Brain microvascular endothelial cell (primary cell): ENCODE measurements around the gene FOCAD.

Experiments used
- DNase-seq: peaks from one replicate; pipeline ENCODE4 v3.0.0-alpha.2; 2020
- H3K27ac ChIP-seq: fragments of 250-450 bp; sonication (Bioruptor Pico); 2 replicates; pipeline ENCODE4 v1.5.1; 2020; ENCODE audit warnings: mild to moderate bottlenecking, moderate library complexity
- H3K27me3 ChIP-seq: fragments of 250-450 bp; sonication (Bioruptor Pico); replicated peaks from 2 replicates; pipeline ENCODE4 v1.5.1; 2020; ENCODE audit warnings: mild to moderate bottlenecking
- H3K36me3 ChIP-seq: fragments of 250-450 bp; sonication (Bioruptor Pico); replicated peaks from 2 replicates; pipeline ENCODE4 v1.5.1; 2020; ENCODE audit warnings: mild to moderate bottlenecking
- H3K4me3 ChIP-seq: 2 replicates; pipeline ENCODE4 v1.5.1; 2011; ENCODE audit warnings: low read depth, mild to moderate bottlenecking, control low read depth, low read length, moderate library complexity
- in situ Hi-C: cut with HindIII; loops from 2 replicates; pipeline ENCODE4 v1.10.0; 2017; ENCODE audit warnings: low sequenced_read_pairs, low pct_ligation_motif_present
- TF ChIP-seq, protein P1 (sequence below): IDR thresholded peaks from 2 replicates; pipeline ENCODE4 v1.5.1; 2011; ENCODE audit warnings: low read depth, mild to moderate bottlenecking, moderate library complexity, low read length, control low read depth, inconsistent platforms; ENCODE audit errors: missing control alignments

FOCAD gene

DNA sequence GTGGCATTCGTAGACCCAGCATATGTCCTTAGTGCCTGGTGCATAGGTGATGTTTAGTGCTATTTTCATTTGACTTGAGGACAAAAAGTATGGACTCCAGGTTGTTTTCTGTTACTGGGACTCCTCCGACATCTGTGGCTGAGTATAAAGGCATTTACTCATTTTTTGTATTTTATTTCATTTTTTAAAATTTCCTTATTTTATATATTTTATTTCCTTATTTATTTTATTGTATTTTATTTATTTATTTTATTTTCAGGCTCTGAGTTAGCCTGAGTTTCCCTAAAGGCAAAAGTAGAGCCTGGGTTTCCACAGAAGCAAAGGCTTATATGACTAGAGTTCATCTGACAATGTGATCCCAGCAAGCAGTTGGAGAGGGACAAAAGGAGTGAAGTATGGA lies 91.6 kb downstream of the FOCAD start:
- Histone ChIP-seq H3K27ac (no peak overlapping the region), H3K27me3 (no peaks in the 10 kb centered on the region), H3K36me3 (peaks cover 5% of the 10 kb centered on the region), H3K4me3 (no peak overlapping the region)
- no peak for DNase-seq
- in situ Hi-C loops: no loop called here
- TF ChIP-seq, protein P1, sequence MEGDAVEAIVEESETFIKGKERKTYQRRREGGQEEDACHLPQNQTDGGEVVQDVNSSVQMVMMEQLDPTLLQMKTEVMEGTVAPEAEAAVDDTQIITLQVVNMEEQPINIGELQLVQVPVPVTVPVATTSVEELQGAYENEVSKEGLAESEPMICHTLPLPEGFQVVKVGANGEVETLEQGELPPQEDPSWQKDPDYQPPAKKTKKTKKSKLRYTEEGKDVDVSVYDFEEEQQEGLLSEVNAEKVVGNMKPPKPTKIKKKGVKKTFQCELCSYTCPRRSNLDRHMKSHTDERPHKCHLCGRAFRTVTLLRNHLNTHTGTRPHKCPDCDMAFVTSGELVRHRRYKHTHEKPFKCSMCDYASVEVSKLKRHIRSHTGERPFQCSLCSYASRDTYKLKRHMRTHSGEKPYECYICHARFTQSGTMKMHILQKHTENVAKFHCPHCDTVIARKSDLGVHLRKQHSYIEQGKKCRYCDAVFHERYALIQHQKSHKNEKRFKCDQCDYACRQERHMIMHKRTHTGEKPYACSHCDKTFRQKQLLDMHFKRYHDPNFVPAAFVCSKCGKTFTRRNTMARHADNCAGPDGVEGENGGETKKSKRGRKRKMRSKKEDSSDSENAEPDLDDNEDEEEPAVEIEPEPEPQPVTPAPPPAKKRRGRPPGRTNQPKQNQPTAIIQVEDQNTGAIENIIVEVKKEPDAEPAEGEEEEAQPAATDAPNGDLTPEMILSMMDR: no peak

- in situ Hi-C loops: no loop called here
- Histone ChIP-seq H3K27me3 (no peaks in the 10 kb centered on the region), H3K36me3 (no peaks in the 10 kb centered on the region), H3K27ac (no peak overlapping the region), H3K4me3 (no peak overlapping the region)
- DNase-seq: no peak
- TF ChIP-seq, protein P1: no peak
Observed at GRCh38 chr9:20781092-20781491, 97.0 kb downstream of the FOCAD start.

- DNase-seq: no peak
- no peak overlapping the region for H3K27ac ChIP-seq
- H3K36me3 ChIP-seq: no peaks in the 10 kb centered on the region
- no peaks in the 10 kb centered on the region for H3K27me3 ChIP-seq
- in situ Hi-C loops: no loop called here
- H3K4me3 ChIP-seq: no peak overlapping the region
- TF ChIP-seq, protein P1: no peak
Observed at GRCh38 chr9:20782289-20782688, 98.2 kb downstream of the FOCAD start.

- in situ Hi-C loops: no loop called here
- H3K27me3 ChIP-seq: no peaks in the 10 kb centered on the region
- no peak overlapping the region for H3K27ac ChIP-seq
- H3K4me3 ChIP-seq: no peak overlapping the region
- DNase-seq: no peak
- TF ChIP-seq, protein P1: no peak
- no peaks in the 10 kb centered on the region for H3K36me3 ChIP-seq
Observed at GRCh38 chr9:20783057-20784038, 99.3 kb downstream of the FOCAD start.

- Histone ChIP-seq H3K4me3 (no peak overlapping the region), H3K36me3 (no peaks in the 10 kb centered on the region), H3K27me3 (no peaks in the 10 kb centered on the region), H3K27ac (no peak overlapping the region)
- no peak for DNase-seq
- TF ChIP-seq, protein P1: no peak
- in situ Hi-C loops: no loop called here
Observed at GRCh38 chr9:20784196-20784595, 100.1 kb downstream of the FOCAD start.
